Thyroid gland (tissue), 4 donors: ENCODE measurements around the gene SORL1.

Experiments used
- POLR2A ChIP-seq, 2 donors: fragments of 450-650 bp; IDR thresholded peaks; one replicate each; pipeline ENCODE4 v1.6.1; 2017; ENCODE audit warnings: antibody characterized with exemption in 2 of 2, mild to moderate bottlenecking in 2 of 2, moderate library complexity in 1 of 2
- TF ChIP-seq, protein P1 (sequence below), 6 experiments: fragments of 200-600 bp in 3 of 6; fragments of 450-650 bp in 3 of 6; sonication (generic) in 3 of 6; IDR thresholded peaks; one replicate each; pipeline ENCODE4 v1.5.1; 2016 to 2019; ENCODE audit warnings: antibody characterized with exemption in 6 of 6, mild to moderate bottlenecking in 2 of 6, inconsistent platforms in 1 of 6, moderate library complexity in 1 of 6

DNA sequence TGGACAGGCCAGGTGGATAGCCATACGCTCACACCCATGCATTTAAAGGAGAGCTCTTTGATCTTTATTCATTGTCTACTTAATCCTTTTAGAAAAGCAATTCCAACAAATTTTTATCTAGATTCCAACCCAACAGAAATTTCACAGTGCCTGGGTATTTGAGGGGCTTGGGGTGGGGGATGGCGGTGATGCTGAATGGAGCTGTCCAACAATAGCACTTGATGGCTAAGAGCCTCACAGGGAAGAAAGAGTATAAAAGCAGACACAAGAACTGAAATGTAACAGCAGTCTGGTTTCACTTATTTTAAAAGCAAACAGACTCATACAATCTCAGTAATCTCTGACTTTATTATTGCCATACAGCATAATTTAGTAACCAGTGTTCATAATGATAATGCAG is 102.4 kb downstream of the SORL1 start:
- TF ChIP-seq, protein P1, sequence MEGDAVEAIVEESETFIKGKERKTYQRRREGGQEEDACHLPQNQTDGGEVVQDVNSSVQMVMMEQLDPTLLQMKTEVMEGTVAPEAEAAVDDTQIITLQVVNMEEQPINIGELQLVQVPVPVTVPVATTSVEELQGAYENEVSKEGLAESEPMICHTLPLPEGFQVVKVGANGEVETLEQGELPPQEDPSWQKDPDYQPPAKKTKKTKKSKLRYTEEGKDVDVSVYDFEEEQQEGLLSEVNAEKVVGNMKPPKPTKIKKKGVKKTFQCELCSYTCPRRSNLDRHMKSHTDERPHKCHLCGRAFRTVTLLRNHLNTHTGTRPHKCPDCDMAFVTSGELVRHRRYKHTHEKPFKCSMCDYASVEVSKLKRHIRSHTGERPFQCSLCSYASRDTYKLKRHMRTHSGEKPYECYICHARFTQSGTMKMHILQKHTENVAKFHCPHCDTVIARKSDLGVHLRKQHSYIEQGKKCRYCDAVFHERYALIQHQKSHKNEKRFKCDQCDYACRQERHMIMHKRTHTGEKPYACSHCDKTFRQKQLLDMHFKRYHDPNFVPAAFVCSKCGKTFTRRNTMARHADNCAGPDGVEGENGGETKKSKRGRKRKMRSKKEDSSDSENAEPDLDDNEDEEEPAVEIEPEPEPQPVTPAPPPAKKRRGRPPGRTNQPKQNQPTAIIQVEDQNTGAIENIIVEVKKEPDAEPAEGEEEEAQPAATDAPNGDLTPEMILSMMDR (IDR thresholded peaks at IDR 0.05) = no peak
- TF ChIP-seq POLR2A (IDR thresholded peaks at IDR 0.05) = no peak
